Stimulated activated CD8-positive, alpha-beta memory T cell treated with anti-CD3 and anti-CD28 coated beads, Interleukin-4, amount 100 ng/mL, for 24 hours (primary cell): ENCODE data around the gene ACOXL.
"Not testable (repeated sequence)": the region's sequence is repeated elsewhere in the genome, so short reads cannot be mapped to it uniquely, and the experiment has no call there.

Experiments used
- DNase-seq: peaks from one replicate; pipeline ENCODE4 v3.0.0-alpha.2; 2020; ENCODE audit warnings: low read depth

The ACOXL gene

DNA sequence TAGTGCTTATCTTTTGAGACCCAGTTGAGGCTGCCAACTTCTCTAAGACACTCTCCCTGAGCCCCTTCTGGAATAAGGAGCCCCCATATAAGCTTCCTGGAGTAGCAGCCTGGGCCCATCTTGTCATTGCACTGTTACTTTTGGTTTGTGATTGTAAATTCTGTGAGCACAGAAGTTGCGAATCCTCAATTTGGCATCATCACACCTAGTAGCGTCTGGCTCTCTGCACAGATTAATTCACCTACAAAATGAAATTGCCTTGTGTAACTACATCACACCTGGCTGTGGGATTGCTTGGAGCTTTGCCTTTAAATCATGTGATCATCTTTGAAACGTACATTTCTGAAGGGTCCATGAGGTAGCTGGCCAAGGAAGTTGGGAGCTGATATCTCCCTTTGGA, 195.2 kb downstream of the ACOXL start:
- no peak for DNase-seq

DNA sequence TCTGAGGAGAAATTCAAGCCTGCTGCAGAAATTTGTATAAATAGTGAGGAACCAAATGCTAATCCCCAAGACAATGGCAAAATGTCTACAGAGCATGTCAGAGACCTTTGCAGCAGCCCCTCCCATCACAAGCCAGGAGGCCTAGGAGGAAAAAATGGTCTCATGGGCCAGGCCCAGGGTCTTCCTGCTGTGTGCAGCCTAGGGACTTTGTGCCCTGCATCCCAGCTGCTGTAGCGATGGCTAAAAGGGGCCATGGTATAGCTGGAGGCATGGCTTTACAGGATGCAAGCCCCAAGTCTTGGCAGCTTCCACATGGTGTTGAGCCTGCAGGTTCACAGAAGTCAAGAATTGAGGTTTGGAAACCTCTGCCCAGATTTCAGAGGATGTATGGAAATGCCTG, 197.2 kb downstream of the ACOXL start:
- no peak for DNase-seq

DNA sequence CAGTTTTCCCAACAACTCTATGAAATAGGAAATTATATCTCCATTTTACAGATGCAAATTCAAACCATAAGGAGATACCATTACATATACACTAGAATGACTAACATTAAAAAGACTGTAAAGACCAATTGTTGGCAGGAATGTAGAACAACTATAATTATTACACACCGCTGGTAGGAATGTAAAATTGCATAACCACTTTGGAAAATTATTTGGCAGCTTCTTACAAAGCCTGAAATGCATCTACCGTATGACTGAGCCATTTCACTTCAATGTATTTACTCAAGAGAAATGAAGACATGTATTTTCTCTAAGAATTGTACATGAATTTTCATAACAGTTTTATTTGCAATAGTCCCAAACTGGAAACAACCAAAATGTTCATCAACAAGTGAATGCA, 199.3 kb downstream of the ACOXL start:
- DNase-seq, result no peak

DNA sequence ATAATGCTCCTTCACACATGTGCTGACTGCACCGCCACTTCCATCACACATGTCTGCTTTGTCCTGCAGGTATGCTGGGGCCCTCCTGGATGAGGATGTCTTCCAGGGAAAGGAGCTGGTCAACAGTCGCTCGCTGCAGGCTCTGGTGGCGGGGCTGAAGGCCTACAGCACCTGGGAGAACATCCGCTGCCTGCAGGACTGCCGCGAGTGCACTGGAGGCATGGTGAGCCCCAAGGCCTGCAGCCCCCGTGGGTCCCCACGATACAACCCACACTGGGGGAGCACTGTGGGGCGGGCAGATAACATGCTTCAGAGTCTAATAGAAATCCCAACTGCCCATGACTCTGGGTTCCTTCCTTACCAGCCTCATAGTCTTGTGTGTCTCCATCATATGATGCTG, 201.0 kb downstream of the ACOXL start:
- no peak for DNase-seq

DNA sequence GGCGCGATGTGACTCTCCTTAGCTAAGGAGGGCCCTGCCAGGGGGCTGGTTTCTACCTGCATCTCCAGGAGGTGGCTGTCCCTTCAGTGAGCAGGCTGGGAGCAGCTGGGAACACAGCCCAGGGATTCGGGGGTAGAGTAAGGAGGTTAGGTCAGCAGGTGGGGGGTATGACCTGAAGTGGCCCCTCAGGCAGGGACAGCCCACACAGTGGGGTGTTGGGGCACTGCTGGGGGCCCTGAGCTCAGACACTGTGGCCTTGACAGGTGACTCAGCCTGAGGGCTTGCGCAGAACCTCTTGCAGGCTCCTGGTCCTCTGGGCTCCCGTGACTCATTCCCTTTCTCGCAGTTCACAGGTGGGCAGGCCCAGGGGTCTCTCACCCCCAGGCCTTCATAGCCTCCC, 202.6 kb downstream of the ACOXL start:
- DNase-seq, result no peak

GRCh38 chr2:110940376-110940910, 208.1 kb downstream of the ACOXL start:
- DNase-seq, result no peak

DNA sequence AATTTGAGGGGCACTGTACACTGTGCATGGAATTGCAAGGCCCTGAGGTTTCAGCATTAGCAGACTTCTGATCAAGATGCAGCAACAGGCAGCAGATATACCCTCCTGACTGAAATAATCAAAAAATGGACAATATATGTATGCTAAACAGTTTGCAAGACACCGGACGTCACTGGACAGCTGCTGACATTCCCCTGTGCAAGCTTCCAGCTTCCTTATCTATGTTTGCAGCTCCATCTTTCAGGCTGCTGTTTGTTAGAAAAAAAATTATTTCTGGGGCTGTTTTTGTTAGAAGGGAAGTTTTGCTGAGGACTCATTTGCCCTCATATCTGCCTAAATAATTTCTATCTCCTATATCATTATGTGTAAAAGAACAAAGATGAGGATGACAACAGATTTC, 208.9 kb downstream of the ACOXL start:
- no peak for DNase-seq

DNA sequence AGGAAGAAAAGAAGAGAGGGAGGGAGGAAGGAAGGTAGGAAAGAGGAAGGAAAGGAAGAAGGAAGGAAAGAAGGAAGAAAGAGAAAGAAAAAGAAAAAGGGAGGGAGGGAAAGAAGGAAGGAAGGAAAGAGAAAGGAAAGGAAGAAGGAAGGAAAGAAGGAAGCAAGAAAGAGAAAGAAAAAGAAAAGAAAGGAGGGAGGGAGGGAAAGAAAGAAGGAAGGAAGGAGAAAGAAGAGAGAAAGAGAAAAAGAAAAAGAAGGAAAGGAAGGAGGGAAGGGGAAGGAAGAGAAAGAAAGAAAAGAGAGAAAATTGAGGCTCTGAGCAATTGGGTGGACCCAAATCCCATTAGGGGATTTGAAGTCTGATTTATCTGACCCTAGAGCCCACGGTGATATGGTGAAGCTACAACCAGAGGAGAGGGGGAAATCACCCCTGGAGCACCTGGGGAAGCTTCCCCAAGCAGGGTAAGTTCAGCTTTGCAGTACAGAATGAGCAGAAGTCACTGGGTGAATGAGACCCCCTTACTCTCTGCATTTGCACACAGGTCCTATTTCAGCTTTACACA, 210.8 kb downstream of the ACOXL start:
- DNase-seq, result no peak

DNA sequence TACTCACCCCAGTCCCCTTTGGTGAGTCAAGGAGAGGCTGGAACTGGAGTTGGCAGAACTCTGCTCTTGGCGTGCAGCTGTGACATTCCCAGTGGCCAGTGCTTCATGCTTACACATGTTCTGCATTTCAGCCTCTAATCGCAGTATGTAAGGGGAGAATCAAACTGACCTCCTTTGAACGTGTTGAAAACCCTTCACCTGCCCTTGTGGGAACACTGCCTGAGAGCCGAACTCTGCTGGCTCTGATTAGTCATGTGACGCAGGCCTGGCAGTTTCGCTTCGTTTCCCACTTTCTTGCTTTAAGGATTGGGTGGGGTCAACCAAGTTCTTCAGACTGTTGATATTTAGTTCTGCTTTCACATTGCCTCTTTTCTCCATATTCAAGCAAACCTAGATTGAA, 214.5 kb downstream of the ACOXL start:
- no peak for DNase-seq

DNA sequence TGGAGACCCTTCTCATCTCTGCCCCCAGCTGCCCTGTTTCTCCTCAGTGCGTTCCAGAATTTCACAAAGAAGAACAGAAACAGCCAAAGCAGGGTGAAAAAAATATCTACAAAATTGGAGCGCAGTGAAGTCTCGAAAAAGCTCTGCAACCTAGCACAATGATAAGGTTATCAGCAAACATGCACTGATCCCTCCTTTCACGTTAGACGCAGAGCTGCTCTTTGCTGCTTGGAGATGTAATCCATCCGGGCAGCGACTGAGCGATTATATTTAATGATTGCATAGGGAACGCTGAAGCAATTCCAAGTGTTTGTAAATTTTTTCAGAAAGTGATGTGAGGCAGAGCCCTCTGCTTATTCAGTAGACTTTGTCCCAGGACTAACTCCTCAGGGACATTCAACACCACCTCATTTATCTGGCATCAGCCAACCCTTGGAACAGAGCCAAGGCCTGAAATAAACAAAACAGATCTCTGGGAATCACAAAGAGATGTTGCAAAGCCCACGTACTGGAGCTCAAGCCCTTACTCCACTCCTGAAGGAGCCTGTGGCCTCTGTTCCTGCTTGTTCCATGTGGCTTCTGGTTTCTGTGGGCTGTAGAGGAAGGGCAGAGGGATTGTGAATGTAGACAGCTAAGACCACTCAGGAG, 215.8 kb downstream of the ACOXL start:
- DNase-seq, result no peak

- DNase-seq, result no peak
Measured at GRCh38 chr2:110950281-110950680, 217.9 kb downstream of the ACOXL start.

DNA sequence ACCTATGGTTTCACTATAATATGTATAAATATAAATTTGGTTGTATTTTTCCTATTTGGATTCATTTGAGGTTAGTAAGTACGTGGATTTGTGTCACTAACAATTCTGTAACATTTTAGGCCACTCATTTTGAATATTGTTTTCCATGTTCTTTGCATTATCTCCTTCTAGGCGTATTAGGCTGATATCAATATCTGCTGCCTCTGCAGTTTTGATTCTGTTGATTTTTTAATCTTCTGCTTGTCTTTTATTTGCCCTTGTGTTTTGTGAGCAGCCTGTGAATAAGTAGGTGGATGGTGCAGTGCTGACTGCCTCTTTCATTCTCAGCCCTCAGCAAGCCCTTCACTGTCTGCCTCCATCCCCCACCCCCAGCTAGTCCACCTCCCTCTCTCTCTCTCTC, 222.7 kb downstream of the ACOXL start:
- no peak for DNase-seq

- no peak for DNase-seq
Measured at GRCh38 chr2:110955556-110955955, 223.2 kb downstream of the ACOXL start.

GRCh38 chr2:110957293-110957692, 224.9 kb downstream of the ACOXL start:
- no peak for DNase-seq

DNA sequence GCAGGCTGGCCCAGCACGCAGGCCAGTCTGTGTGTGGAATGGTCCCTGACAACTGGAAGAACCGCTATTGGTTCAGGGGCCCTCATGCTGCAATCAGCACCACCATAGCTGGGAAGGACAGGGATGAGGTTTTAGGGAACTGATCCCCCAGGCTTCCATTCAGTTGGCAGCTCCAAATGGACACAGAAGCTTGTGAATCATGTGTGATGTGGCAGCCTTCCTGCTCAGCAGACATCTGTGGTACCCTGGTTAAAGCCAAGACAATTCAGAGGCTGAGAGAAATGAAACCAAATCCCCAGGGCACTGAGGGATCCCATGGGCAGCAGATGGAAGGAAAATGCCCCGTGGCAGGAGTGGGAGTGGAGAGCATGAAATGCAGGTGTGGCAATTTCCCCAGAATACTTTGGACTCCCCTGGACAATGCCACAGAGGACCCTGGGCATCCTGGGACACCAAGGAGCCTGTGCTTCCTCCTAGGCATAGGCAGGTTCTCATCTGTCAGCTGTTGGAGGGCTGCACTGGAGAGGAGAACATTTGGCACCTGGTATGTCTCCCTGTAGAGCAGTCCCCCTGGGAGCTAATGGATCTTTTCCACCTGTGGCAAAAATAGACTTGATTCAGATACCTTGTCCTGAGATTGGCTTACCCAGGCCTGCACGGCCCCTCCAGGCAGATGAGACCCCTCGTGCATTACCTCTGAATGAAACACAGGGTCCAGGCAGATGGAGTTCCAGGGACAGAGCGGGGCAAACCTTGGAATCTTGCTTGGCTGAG, 226.2 kb downstream of the ACOXL start:
- no peak for DNase-seq

GRCh38 chr2:110959198-110959597, 226.8 kb downstream of the ACOXL start:
- no peak for DNase-seq

- DNase-seq, result no peak
Measured at GRCh38 chr2:110960281-110960680, 227.9 kb downstream of the ACOXL start.

DNA sequence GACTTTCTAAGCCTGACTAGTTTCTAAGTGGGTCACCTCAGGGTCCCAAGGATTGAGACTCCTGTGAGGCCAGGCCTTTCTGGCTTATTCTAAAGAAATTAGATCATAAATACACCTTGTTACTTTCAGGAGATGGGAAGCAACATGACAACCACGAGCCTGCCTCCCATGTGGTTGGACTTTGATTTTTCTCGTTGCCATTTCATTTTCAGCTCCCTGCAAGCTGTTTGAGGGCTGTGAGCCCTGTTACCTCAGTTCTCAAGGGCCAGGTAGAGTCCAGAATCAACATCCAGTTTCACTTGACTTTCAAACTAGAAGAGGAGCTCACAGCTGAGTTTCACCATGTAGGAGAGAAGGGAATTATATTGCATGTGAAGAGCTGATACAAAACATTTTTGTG, 228.6 kb downstream of the ACOXL start:
- DNase-seq, result no peak

- not testable (repeated sequence) for DNase-seq
Measured at GRCh38 chr2:110961643-110962042, 229.3 kb downstream of the ACOXL start.

DNA sequence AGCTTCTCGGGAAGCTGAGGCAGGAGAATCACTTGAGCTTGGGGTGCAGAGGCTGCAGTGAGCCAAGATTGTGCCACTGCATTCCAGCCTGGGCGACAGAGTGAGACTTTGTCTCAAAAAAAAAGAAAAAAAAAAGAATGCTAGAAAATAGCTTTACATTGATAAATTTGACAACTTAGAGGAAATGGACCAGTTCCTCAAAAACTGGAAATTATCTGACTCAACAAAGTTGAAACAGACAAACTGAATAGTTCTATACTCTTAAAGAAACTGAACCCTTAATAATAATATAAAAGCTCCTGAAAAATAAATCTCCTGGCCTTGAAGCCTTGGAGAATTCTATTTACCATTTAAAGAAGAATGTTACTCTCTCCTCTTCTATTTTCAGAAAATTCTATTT, 237.3 kb downstream of the ACOXL start:
- DNase-seq, result no peak

DNA sequence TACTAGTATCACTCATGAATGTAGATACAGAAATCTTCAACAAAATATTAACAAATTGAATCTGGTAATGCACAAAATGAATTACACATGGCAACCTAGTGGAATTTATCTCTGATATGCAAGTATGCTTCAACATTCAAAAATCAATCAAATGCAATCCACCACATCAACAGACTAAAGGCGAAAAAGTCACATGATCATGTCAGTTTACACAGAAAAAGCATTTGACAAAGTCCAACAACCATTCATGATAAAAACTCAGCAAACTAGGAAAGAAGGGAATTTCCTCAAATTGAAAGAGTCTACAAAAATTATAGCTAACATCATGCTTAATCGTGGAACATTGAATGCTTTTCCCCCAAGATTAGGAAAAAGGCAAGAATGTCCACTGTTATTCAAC, 237.8 kb downstream of the ACOXL start:
- DNase-seq, result no peak

GRCh38 chr2:110971811-110972210, 239.4 kb downstream of the ACOXL start:
- no peak for DNase-seq

DNA sequence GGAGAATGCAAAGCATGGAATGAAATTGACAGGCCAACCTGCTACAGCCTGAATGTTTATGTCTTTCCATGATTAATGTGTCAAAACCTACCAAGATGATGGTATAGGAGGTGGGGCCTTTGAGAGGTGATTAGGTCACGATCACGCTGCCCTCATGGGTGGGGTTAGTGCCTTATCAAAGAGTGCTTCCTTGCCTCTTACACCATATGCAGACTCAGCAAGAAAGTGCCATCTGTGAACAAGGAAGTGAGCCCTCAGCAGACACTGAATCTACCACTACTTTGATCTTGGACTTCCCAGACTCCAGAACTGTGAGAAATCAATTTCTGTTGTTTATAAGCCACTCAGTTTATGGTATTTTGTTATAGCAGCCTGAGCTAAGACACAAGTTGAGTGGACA, 240.9 kb downstream of the ACOXL start:
- DNase-seq, result no peak
